Measurements from ENCODE around the gene ACP4.
"Not testable (repeated sequence)": the region's sequence is repeated elsewhere in the genome, so short reads cannot be mapped to it uniquely, and the experiment has no call there.

The ACP4 gene

GRCh38 chr19:50776131-50776530 lies 14.1 kb upstream of the ACP4 start:
- DNase-seq (ENCODE audit: low spot score) = no peak

DNA sequence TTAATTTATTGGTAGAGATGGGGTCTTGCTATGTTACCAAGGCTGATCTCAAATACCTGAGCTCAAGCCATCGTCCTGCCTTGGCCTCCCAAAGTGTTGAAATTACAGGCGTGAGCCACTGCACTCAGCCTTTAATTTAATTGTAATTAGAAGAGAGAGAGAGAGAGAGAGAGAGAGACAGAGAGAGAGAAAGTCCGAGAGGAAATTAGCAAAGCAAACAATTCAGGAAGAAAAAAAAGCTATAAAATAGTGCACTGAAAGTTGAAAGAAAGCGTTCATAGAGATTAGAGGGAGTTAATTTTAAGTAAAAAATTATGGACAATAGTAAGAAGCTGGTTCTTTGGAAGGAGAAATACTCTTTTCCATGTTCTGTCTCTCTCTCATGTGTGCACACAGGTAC lies 13.0 kb upstream of the ACP4 start:
- DNase-seq (ENCODE audit: low spot score) = no peak

DNA sequence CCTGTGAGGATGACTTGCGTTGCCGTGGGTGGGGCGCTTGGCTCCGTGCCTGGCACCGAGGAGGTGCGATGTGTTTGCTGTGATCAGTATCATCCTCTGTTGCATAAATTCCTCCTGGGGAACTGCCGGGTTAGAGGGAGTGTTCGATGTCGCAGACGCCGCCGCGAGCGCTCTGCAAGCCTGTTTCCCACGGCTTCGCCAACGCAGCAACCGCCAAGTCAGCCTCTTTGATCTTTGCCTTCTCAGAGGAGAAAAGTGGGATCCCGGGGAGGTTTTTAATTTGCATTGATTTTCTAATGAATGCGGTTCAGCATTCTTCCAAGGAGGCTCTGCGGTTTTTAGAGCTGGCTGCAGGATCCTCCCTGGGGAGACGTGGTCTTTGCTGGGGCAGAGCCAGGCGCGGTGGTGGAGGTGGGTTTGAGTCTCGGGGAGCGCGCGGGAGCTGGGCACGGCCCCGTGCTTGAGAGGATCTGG lies 12.3 kb upstream of the ACP4 start:
- no peak for DNase-seq (ENCODE audit: low spot score)

GRCh38 chr19:50778906-50779430 lies 11.2 kb upstream of the ACP4 start:
- no peak for DNase-seq (ENCODE audit: low spot score)

GRCh38 chr19:50779504-50780457 lies 10.4 kb upstream of the ACP4 start:
- no peak for DNase-seq (ENCODE audit: low spot score)

DNA sequence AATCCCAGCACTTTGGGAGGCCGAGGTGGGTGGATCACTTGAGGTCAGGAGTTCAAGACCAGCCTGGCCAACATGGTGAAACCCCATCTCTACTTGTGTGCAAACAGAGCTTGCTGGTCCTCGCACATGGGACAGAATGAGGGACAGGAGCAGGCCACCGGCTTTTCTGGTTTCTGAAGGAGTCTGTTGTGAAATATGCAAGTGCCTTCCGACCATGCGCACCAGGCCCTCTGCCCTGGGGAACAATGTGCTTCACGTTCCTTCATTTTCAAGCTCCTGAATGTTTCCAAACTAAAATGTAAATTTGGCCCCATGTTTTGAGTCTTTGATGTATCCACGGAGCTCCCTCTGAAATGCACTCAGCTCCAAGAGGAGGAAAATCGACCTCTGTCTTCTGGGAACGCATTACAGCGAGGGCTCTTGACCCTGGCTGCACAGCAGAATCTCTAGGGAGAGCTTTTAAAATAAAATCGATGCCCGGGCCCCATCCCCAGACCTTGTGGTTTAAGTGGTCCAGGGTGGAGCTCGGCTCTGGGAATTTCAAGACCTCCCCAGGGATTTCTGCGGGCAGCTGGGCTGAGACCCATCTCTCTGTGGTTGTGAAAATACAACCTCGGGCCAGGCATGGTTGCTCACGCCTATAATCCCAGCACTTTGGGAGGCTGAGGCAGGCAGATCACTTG lies 9.3 kb upstream of the ACP4 start:
- DNase-seq (ENCODE audit: low spot score) = no peak

GRCh38 chr19:50783848-50784152 lies 6.4 kb upstream of the ACP4 start:
- not testable (repeated sequence) for DNase-seq (ENCODE audit: low spot score)

DNA sequence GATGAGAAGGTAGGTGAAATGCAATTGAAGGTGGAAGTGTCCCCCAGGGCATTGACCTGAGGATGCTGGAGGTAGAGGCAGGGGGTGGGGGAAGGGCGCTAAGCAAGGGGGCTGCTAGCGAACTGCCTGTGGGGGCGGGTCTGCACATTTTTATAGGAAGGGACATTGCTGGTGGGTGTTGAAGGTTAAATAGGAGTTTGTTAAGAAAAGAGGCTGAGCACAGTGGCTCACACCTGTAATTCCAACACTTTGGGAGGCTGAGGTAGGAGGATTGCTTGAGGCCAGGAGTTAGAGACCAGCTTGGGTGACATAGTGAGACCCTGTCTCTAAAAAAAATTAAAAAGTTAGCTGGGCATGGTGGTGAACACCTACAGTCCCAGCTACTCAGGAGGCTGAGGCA lies 5.5 kb upstream of the ACP4 start:
- no peak for DNase-seq (ENCODE audit: low spot score)

- no peak for DNase-seq (ENCODE audit: low spot score)
Observed at GRCh38 chr19:50785329-50785728, 4.9 kb upstream of the ACP4 start.

- no peak for DNase-seq (ENCODE audit: low spot score)
Observed at GRCh38 chr19:50790922-50791467, 780 bp downstream of the ACP4 start.

DNA sequence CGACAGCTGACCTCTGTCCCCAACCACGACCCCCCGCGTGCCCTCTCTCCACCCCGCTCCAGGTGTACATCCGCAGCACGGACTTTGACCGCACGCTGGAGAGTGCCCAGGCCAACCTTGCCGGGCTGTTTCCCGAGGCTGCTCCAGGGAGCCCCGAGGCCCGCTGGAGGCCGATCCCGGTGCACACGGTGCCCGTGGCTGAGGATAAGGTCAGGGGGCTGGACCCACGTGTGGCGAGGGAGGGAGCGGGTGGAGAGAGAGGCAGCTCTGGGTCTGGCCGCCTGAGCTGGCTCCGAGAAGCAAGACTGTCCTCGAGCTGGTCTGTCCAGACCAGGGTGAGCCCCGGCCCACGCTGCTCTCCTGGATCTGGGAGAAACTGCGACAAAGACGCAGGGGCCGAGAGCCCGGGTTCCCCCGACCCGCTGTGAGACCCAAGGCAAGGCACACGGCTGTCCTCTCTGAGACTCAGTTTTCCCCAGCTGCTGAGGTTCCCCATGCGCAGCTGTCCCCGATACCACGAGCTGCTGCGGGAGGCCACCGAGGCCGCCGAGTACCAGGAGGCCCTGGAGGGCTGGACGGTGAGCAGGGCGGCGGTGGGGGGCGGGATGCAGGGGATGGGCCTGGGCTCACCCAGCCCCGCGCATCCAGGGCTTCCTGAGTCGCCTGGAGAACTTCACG lies 1.5 kb downstream of the ACP4 start:
- DNase-seq (ENCODE audit: low spot score) = no peak

DNA sequence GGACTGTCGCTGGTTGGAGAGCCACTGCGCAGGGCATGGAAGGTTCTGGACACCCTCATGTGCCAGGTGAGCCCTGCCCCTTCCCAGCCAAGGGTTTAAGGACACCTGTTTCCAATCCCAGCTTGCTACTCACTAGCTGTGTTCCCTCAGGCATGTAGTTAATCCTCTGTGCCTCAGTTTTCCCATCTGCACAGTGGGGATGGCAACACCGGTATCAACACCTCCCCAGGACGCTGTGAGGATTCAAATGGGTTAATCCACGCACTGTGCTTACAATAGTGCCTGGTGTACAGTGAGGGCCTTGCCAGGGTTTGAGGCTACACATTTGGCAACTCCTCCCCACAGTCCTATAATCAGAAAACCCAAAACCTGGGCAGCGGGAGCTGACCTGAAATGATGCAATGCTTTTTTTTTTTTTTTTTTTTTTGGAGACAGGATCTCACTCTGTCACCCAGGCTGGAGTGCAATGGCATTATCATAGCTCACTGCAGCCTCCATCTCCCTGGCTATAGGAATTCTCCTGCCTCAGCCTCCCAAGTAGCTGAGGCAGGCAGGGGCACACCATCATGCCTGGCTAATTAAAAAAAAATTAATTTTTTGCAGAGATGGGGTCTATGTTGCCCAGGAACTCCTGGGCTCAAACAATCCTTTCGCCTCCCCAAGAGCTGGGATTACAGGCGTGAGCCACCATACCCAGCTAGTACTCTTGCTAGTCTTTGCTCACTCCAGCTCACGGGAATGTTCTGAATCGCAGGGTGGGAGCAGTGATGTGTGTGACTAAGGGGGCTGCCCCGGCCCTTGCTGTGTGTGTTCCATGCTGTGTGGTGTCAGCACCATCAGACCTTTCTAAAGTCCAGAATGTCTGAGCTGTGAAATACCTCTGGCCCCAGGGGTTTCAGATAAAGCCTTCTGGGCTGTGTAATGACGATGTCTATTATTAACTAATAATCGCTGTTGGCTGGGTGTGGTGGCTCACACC lies 2.3 kb downstream of the ACP4 start:
- no peak for DNase-seq (ENCODE audit: low spot score)

- no peak for DNase-seq (ENCODE audit: low spot score)
Observed at GRCh38 chr19:50793558-50794065, 3.4 kb downstream of the ACP4 start.

GRCh38 chr19:50794074-50794875 lies 4.1 kb downstream of the ACP4 start:
- DNase-seq (ENCODE audit: low spot score) = no peak

DNA sequence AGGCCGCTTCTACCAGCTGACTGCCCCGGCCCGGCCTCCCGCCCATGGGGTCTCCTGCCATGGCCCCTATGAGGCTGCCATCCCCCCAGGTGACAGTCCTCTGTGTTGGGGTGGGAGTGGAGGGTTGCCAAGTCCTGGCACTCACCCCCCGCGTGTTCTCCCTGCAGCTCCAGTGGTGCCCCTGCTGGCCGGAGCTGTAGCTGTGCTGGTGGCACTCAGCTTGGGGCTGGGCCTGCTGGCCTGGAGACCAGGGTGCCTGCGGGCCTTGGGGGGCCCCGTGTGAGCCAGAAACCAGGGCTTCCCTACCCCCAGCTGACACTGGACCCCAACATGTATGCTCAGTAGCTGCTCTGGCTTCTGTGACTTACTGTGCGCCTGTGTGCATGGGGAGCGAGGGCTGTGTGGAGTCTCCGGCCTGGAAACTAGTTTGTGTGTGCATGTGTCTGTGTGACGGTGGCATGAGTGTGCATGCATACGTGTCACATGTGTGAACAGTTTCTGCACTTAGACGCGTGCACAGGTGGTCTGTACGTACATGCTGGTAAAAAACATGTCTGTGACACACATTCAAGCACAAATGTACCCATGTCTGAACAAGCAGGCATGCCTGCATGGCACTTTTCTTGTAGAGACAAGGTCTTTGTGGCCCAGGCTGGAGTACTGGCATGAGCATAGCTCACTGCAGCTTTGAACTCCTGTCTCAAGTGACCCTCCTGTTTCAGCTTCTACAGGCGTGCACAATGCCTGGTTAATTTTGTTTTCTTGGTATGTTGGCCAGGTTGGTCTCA lies 4.9 kb downstream of the ACP4 start:
- DNase-seq (ENCODE audit: low spot score) = no peak

- no peak for DNase-seq (ENCODE audit: low spot score)
Observed at GRCh38 chr19:50795664-50796073, 5.5 kb downstream of the ACP4 start.

DNA sequence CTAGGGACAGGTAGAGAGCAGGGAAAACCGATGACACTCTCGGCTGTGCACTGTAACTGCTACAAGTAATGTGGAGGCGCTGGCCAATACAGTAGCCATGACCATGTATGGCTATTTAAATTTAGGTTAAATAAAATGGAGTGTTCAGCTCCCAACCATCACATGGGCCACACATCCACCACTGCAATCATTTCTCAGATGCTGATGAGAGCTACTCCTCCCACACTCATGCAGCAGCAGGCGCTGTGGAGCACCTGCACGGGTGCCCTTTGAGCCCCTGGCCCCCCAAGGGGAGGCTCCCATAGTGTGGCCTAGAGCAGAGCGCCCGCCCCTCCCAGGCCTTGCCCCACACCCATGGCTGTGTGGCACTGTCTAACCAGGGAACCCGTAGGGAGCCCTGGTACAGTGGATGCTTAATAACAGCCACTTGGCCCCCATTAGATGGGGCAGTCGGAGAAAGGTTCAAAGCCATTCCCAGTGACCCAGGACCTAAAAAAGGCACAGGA lies 6.0 kb downstream of the ACP4 start:
- DNase-seq (ENCODE audit: low spot score) = no peak

DNA sequence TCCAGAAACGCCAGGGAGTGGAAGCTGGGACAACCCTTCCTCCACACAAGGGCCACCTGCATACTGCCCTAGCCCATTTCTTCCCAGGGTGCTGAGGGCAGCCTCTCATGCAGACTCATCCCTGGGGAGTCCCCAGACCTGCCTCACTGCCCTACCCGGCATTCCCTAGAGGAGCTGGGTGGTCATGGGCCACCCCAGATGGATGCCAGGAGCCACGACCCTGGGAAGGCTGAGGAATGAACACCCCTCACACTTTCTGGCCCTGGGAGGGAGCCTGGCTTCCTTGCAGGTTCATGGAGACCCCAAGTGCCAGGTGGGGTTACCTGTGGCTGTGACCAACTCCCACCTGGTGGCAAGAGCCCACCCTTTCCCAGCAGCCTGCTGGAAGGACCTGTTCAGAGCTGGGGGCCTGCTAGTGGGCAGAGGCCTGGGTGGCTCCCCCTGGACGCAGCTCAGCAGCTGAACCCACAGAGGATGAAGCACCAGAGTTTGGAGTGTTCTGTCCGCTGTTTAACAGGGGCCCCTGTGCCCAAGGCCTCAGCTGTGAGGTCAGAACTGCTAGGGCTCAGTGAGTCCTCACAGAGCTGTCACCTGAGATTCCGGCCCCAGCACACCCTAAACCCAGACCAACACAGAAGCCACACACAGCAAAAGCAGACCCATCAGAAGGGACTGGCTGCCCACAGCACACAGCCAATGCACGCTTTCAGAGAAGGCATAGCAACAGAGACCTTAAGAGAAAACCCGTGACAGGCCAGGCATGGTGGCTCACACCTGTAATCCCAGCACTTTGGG lies 6.6 kb downstream of the ACP4 start:
- DNase-seq (ENCODE audit: low spot score) = peak; percentile 42
